ENCODE measurements around the gene NR2F2.

Gene NR2F2

DNA sequence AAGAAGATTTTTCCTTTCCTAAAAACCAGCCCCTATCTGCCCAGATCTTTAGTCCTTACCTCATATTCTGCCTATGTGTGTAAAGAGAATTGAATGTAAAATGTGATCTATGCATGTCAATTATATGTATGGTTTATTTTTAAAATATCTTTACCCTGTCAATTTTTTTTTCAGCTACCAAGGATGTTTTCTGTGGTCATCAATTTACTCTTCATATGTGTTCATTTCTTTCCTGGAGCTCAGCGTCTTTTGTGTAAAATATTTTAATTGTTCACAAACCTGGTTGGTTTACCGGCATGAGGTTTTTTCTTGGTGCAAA, 1.7 kb upstream of the NR2F2 start:
- ChIA-PET CTCF (interaction anchor here (0.7 to 4.6 kb wide), 12 partner anchors 9 to 1070 kb away, joined by 3 to 56 read pairs (median 14); no protein-coding TSS in a partner anchor), POLR2A (interaction anchor here (1.1 to 2.6 kb wide), 2 partner anchors 12 to 55 kb away, joined by 3 to 13 read pairs; no protein-coding TSS in a partner anchor)
- peak overlapping the region; percentile 24; the same call in 1 of the 2 replicates for H3K4me3 ChIP-seq (ENCODE audit: low read depth, low read length)
- no peak for DNase-seq (ENCODE audit: low read depth, low spot score)
- TF ChIP-seq, protein P1, sequence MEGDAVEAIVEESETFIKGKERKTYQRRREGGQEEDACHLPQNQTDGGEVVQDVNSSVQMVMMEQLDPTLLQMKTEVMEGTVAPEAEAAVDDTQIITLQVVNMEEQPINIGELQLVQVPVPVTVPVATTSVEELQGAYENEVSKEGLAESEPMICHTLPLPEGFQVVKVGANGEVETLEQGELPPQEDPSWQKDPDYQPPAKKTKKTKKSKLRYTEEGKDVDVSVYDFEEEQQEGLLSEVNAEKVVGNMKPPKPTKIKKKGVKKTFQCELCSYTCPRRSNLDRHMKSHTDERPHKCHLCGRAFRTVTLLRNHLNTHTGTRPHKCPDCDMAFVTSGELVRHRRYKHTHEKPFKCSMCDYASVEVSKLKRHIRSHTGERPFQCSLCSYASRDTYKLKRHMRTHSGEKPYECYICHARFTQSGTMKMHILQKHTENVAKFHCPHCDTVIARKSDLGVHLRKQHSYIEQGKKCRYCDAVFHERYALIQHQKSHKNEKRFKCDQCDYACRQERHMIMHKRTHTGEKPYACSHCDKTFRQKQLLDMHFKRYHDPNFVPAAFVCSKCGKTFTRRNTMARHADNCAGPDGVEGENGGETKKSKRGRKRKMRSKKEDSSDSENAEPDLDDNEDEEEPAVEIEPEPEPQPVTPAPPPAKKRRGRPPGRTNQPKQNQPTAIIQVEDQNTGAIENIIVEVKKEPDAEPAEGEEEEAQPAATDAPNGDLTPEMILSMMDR (IDR thresholded peaks at IDR 0.05; ENCODE audit: insufficient read depth, low read length, missing control alignments) = no peak

DNA sequence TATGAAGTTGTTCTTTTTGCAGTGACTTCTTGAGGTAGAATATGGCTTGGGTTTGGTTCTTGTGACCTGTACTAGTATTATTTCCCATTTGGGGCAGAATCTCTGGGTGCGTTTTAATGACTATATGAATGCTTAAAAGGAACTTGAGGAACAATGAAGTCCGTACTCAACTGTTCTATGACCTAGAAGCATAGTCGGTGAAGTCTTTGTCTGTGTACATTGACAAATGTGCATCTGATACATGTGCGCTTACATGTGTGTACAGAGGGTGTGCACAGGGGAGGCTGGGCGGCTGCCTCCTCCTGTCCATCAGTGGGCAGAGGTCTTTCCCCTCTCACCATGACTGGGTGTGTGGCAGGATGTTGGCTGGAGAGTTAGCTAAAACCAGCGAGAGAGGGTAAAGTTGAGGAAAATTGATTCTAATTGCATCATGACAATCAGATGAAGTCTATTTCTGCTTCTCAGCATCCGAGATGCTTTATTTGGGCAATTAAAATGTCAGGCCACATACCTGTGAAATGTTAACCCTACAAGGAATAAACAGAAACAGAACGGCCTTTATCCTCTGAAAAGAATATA, 1.0 kb upstream of the NR2F2 start:
- DNase-seq (ENCODE audit: low read depth, low spot score) = no peak
- ChIA-PET CTCF (interaction anchor here (0.8 to 4.6 kb wide), 5 partner anchors 12 to 1070 kb away, joined by 3 to 56 read pairs (median 33); no protein-coding TSS in a partner anchor), POLR2A (interaction anchor here (0.6 to 2.3 kb wide), 4 partner anchors 10 to 378 kb away, joined by 3 to 15 read pairs (median 6); no protein-coding TSS in a partner anchor)
- TF ChIP-seq, protein P1 (IDR thresholded peaks at IDR 0.05; ENCODE audit: insufficient read depth, low read length, missing control alignments) = no peak
- H3K4me3 ChIP-seq (ENCODE audit: low read depth, low read length) = peak overlapping the region; percentile 61

DNA sequence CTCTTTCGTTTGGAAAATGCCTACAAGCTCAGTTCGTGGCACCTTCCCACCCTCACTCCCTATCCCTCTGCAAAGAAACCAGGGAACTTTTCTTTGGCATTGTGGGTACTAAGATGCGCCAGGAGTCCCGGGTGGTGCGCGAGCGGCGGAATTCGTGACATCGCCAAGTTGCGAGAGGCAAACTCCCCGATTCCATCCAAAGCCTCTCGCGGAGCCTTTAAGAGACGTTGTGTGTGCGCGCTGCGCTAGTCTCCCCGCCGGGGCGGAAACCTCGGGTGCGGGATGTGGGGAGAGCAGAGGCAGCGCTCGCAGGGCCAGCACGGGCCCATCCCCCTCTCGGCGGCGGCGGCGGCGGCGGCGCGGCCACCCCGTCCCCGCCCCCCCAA, 443 bp upstream of the NR2F2 start:
- no peak for DNase-seq (ENCODE audit: low read depth, low spot score)
- POLR2A ChIA-PET = interaction anchor here (0.6 to 2.3 kb wide), 6 partner anchors 10 to 379 kb away, joined by 3 to 15 read pairs (median 4); no protein-coding TSS in a partner anchor
- H3K4me3 ChIP-seq (ENCODE audit: low read depth, low read length) = peak overlapping the region; percentile 61
- CTCF ChIA-PET = interaction anchor here (0.8 to 4.6 kb wide), 4 partner anchors 11 to 1070 kb away, joined by 3 to 45 read pairs (median 4); no protein-coding TSS in a partner anchor
- TF ChIP-seq, protein P1 (IDR thresholded peaks at IDR 0.05; ENCODE audit: insufficient read depth, low read length, missing control alignments) = no peak

DNA sequence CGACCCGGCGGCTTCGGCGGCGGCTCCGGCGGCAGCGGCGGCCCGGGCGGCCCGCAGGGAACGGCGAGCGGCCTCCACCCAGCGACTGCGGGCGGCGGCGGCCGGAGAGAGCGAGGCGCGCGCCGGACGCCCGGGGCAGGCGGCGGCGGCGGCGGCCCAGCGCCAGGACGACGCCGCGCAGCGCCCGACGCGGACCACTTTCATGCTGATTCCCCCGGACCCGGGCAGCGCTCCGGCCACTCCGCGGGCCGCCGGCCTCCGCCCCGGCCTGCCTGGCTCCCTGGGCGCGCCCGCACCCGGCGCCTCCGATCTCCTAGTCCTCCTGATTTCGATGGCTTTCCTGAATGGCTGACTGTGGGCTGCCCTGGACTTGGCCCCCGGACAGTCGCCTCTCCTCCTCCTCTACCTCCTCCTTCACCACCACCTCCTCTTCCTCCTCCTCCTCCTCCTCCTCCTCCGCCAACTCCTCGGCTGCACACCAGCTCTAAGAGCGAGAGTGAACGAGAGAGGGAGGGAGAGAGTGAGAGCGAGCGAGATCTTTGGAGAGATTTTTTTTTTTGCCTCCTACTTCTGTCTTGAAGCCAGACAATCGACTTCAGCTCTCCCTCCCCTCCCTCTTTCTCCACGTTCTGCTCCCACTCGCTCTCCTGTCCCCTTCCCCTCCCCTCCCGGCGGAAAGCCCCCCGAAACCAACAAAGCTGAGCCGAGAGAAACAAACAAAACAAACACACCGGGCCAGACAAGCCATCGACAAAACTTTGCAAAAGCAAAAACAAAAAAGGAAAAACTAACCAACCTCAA, 844 bp downstream of the NR2F2 start:
- H3K4me3 ChIP-seq (ENCODE audit: low read depth, low read length) = peak overlapping the region; percentile 96
- POLR2A ChIA-PET = interaction anchor here (1.0 to 2.3 kb wide), 5 partner anchors 9 to 284 kb away, joined by 3 to 15 read pairs (median 5); no protein-coding TSS in a partner anchor
- CTCF ChIA-PET = interaction anchor here (1.1 to 1.7 kb wide), 3 partner anchors 9 to 55 kb away, joined by 3 to 7 read pairs (median 6); no protein-coding TSS in a partner anchor
- no peak for DNase-seq (ENCODE audit: low read depth, low spot score)
- TF ChIP-seq, protein P1 (IDR thresholded peaks at IDR 0.05; ENCODE audit: insufficient read depth, low read length, missing control alignments) = no peak

DNA sequence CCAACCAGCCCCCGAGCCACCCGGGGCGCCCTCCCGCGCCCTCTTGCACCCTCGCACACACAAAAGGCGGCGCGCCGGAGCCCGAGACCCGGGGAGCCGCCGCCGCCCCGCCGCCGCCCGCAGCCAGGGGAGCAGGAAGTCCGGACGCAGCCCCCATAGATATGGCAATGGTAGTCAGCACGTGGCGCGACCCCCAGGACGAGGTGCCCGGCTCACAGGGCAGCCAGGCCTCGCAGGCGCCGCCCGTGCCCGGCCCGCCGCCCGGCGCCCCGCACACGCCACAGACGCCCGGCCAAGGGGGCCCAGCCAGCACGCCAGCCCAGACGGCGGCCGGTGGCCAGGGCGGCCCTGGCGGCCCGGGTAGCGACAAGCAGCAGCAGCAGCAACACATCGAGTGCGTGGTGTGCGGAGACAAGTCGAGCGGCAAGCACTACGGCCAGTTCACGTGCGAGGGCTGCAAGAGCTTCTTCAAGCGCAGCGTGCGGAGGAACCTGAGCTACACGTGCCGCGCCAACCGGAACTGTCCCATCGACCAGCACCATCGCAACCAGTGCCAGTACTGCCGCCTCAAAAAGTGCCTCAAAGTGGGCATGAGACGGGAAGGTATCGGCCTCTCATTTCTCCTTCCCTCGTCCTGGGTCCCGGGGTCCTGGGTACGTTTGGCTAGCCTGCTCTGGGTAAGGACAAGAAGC, 1.6 kb downstream of the NR2F2 start:
- peak overlapping the region; percentile 96 for H3K4me3 ChIP-seq (ENCODE audit: low read depth, low read length)
- TF ChIP-seq, protein P1 (IDR thresholded peaks at IDR 0.05; ENCODE audit: insufficient read depth, low read length, missing control alignments) = no peak
- ChIA-PET POLR2A (interaction anchor here (0.9 to 1.0 kb wide), 2 partner anchors 9 to 285 kb away, joined by 3 to 6 read pairs; no protein-coding TSS in a partner anchor), CTCF (interaction anchor here (0.8 to 1.7 kb wide), 3 partner anchors 8 to 56 kb away, joined by 3 to 7 read pairs (median 3); no protein-coding TSS in a partner anchor)
- no peak for DNase-seq (ENCODE audit: low read depth, low spot score)
